A549 (cell line): Measurements from ENCODE around the gene CTSC. TPM values are rescaled to one million over a fixed set of nuclear protein-coding genes. Genes with fewer than 3 reads are reported as not detected.
A peak's percentile ranks its signal among the peaks of the same experiment; 100 is the strongest.

Experiments used
- ATAC-seq, 2 experiments: fragments of 200-7000 bp in 1 of 2; fragments of >200 bp in 1 of 2; cut with Nextera tagmentation in 1 of 2; cut with Tn5 transposase in 1 of 2; 3 replicates each; pipeline versions ENCODE4 v1.8.0 to v1.9.1; 2018 to 2020; ENCODE audit warnings: mild to moderate bottlenecking in 1 of 2, moderate library complexity in 1 of 2
- CTCF ChIA-PET: fragments of 300-600 bp; sonication (Branson Sonifier 250); formaldehyde crosslinking; extraction: SDS; loops from one replicate; lab custom pipeline; 2021; ENCODE audit warnings: antibody characterized with exemption, inconsistent platforms; lab: Yijun Ruan, JAX
- POLR2A ChIA-PET: fragments of 350-600 bp; formaldehyde crosslinking; extraction: SDS; loops from one replicate; lab custom pipeline; 2021; ENCODE audit warnings: antibody characterized with exemption, inconsistent platforms; lab: Yijun Ruan, JAX
- DNase-seq, 2 experiments: peaks; one replicate each; pipeline versions ENCODE4 v3.0.0 to v3.0.0-alpha.2; 2011 to 2016; ENCODE audit warnings: low read depth in 1 of 2, low spot score in 1 of 2
- FAIRE-seq: peaks from 2 replicates; lab custom pipeline; 2011; peaks lifted over from hg19 to GRCh38; lab: Jason Lieb, UNC
- H3K27ac ChIP-seq, 2 experiments: fragments of >200 bp; sonication (Bioruptor Twin); formaldehyde crosslinking; 3 replicates each; pipeline ENCODE4 v1.5.1; 2016 to 2017
- H3K4me1 ChIP-seq: fragments of >200 bp; sonication (Bioruptor Twin); formaldehyde crosslinking; 3 replicates; pipeline ENCODE4 v1.6.1; 2016
- H3K4me2 ChIP-seq: fragments of >200 bp; sonication (Bioruptor Twin); formaldehyde crosslinking; 3 replicates; pipeline ENCODE4 v1.6.1; 2016
- H3K4me3 ChIP-seq: fragments of >200 bp; sonication (Bioruptor Twin); formaldehyde crosslinking; 3 replicates; pipeline ENCODE4 v1.5.1; 2016
- H3K9me3 ChIP-seq: fragments of >200 bp; sonication (Bioruptor Twin); formaldehyde crosslinking; 3 replicates; pipeline ENCODE4 v1.6.1; 2016
- BCL3 ChIP-seq: fragments of >200 bp; sonication (Bioruptor Twin); formaldehyde crosslinking; IDR thresholded peaks from 3 replicates; pipeline ENCODE4 v1.6.1; 2016
- CBX2 ChIP-seq: fragments of 200-600 bp; sonication (generic); IDR thresholded peaks from 2 replicates; pipeline ENCODE4 v1.6.1; 2016; ENCODE audit warnings: low read depth, mild to moderate bottlenecking, borderline replicate concordance
- CEBPB ChIP-seq, 2 experiments: fragments of >200 bp in 1 of 2; sonication (Bioruptor Twin) in 1 of 2; formaldehyde crosslinking in 1 of 2; IDR thresholded peaks; 2 replicates each; pipeline ENCODE4 v1.6.1; 2012 to 2016
- EHMT2 ChIP-seq: fragments of 200-600 bp; sonication (generic); IDR thresholded peaks from 2 replicates; pipeline ENCODE4 v1.6.1; 2016; ENCODE audit warnings: antibody characterized with exemption, low read depth, mild to moderate bottlenecking, moderate library complexity
- FOSB ChIP-seq: fragments of 250-450 bp; sonication (Bioruptor Pico); IDR thresholded peaks from 2 replicates; pipeline ENCODE4 v1.5.0; 2020; ENCODE audit warnings: mild to moderate bottlenecking, moderate library complexity
- FOSL2 ChIP-seq, 2 experiments: fragments of 450-650 bp in 1 of 2; fragments of >200 bp in 1 of 2; sonication (Bioruptor Twin) in 1 of 2; formaldehyde crosslinking; IDR thresholded peaks; 2 replicates each; pipeline versions ENCODE4 v1.5.0 to v1.6.1; 2016 to 2020; ENCODE audit warnings: mild to moderate bottlenecking in 1 of 2, moderate library complexity in 1 of 2
- FOXS1 ChIP-seq: fragments of 250-450 bp; sonication (Bioruptor Pico); IDR thresholded peaks from 2 replicates; pipeline ENCODE4 v1.5.0; 2020; ENCODE audit warnings: mild to moderate bottlenecking, moderate library complexity
- GATA3 ChIP-seq: IDR thresholded peaks from 2 replicates; pipeline ENCODE4 v1.6.1; 2012; ENCODE audit warnings: borderline replicate concordance
- HEYL ChIP-seq: fragments of 250-450 bp; sonication (Bioruptor Pico); IDR thresholded peaks from 2 replicates; pipeline ENCODE4 v1.8.0; 2021; ENCODE audit warnings: mild to moderate bottlenecking, moderate library complexity
- JUNB ChIP-seq: fragments of >200 bp; sonication (Bioruptor Twin); formaldehyde crosslinking; IDR thresholded peaks from 2 replicates; pipeline ENCODE4 v1.6.1; 2016
- KDM1A ChIP-seq: fragments of 200-600 bp; sonication (generic); IDR thresholded peaks from 2 replicates; pipeline ENCODE4 v1.6.1; 2016; ENCODE audit warnings: low read depth, mild to moderate bottlenecking
- MAFK ChIP-seq: fragments of 450-650 bp; IDR thresholded peaks from 2 replicates; pipeline ENCODE4 v1.6.1; 2014; ENCODE audit not compliant: partially characterized antibody
- MAZ ChIP-seq: fragments of 150-350 bp; IDR thresholded peaks from 2 replicates; pipeline ENCODE4 v1.6.1; 2014; ENCODE audit warnings: antibody characterized with exemption, low read depth, low read length, borderline replicate concordance
- MYC ChIP-seq: IDR thresholded peaks from 2 replicates; pipeline ENCODE4 v1.6.1; 2012; ENCODE audit warnings: mild to moderate bottlenecking, inconsistent platforms, low read length, improper control_type of control experiment, borderline replicate concordance
- PHF8 ChIP-seq: fragments of 200-600 bp; sonication (generic); IDR thresholded peaks from 2 replicates; pipeline ENCODE4 v1.6.1; 2016; ENCODE audit warnings: low read depth, mild to moderate bottlenecking, antibody characterized with exemption, moderate library complexity, borderline replicate concordance
- POLR2AphosphoS2 ChIP-seq: conservative IDR thresholded peaks from 2 replicates; pipeline ENCODE4 v1.6.1; 2012; ENCODE audit warnings: low read length, improper control_type of control experiment, inconsistent platforms
- RAD21 ChIP-seq, 2 experiments: fragments of >200 bp in 1 of 2; sonication (Bioruptor Twin) in 1 of 2; formaldehyde crosslinking in 1 of 2; IDR thresholded peaks in 1 of 2; conservative IDR thresholded peaks in 1 of 2; 2 replicates in 1 of 2; 3 replicates in 1 of 2; pipeline ENCODE4 v1.6.1; 2012 to 2018; ENCODE audit warnings: inconsistent platforms in 1 of 2
- REST ChIP-seq: fragments of 200-600 bp; sonication (generic); IDR thresholded peaks from 2 replicates; pipeline ENCODE4 v1.6.1; 2016; ENCODE audit warnings: antibody characterized with exemption, mild to moderate bottlenecking, moderate library complexity
- SREBF2 ChIP-seq: fragments of 450-650 bp; IDR thresholded peaks from 2 replicates; pipeline ENCODE4 v1.6.1; 2014; ENCODE audit warnings: mild to moderate bottlenecking, moderate library complexity
- TP53 ChIP-seq: fragments of 250-450 bp; sonication (Bioruptor Pico); IDR thresholded peaks from 2 replicates; pipeline ENCODE4 v1.5.0; 2021; ENCODE audit warnings: mild to moderate bottlenecking, moderate library complexity
- ZSCAN20 ChIP-seq: fragments of 250-450 bp; sonication (Bioruptor Pico); IDR thresholded peaks from 2 replicates; pipeline ENCODE4 v1.8.0; 2022; ENCODE audit warnings: mild to moderate bottlenecking, moderate library complexity
- WGBS: methylation state at CpG from one replicate; pipeline ENCODE4 v1.1.6; 2017; ENCODE audit errors: missing lambda C conversion rate; 5-methylcytosine and 5-hydroxymethylcytosine counted together
- polyA plus RNA-seq, 4 experiments: library from polyadenylated mRNA; depleted of rRNA in 3 of 4; stranded (reverse); fragments of >200 nt; fragmentation: RNase III in 1 of 4; extraction: RNeasy Plus Mini Kit Qiagen cat#74134 plus additional on column Dnase treatment in 1 of 4; gene quantifications; 2 replicates in 3 of 4; 3 replicates in 1 of 4; pipeline ENCODE4 v1.2.3, GENCODE V29; 2011 to 2017
- TF ChIP-seq, protein P1 (sequence below): IDR thresholded peaks from 2 replicates; pipeline ENCODE4 v1.6.1; 2012; ENCODE audit warnings: low read depth, borderline replicate concordance
- TF ChIP-seq, protein P2 (sequence below): IDR thresholded peaks from 2 replicates; pipeline ENCODE4 v1.6.1; 2012
- TF ChIP-seq, protein P3 (sequence below): fragments of 250-450 bp; sonication (Bioruptor Pico); IDR thresholded peaks from 2 replicates; pipeline ENCODE4 v1.5.0; 2020; ENCODE audit warnings: low read depth, mild to moderate bottlenecking, moderate library complexity
- TF ChIP-seq, protein P4 (sequence below): fragments of 450-650 bp; IDR thresholded peaks from 2 replicates; pipeline ENCODE4 v1.6.1; 2014; ENCODE audit warnings: antibody characterized with exemption

CTSC gene
- polyA plus RNA-seq, 2 of the 4 experiments (the other 2 are of a cell fraction): 50.0 to 118 TPM

DNA sequence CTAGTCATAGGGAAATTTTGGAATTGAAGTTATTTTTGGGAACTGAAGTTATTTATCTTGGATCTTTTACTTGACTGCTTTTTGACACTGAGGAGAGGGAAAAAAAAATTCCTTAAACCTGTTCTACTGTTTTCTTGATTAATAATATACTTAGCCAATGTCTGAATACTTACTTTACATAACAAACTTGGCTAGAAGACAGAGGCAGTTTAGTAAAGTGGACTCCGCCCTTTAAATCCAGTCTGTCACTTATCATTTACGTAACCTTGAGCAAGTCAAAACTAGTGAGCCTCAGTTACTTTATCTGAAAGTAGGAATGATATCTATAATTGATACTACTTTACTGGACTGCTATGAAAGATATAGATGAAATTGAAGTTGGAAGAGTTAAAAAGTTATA, 19.5 kb downstream of the CTSC start:
- ATAC-seq (no peak), FAIRE-seq (peak; percentile 7), DNase-seq (no peak)
- Histone ChIP-seq H3K9me3 (no peaks in the 10 kb centered on the region), H3K4me2 (no peak overlapping the region), H3K4me1 (0 out of 3 replicates have a peak, but pooled peaks cover 7% of the 10 kb centered on the region), H3K27ac (no peak overlapping the region), H3K4me3 (no peak overlapping the region)
- CTCF ChIA-PET: no interaction called here
- POLR2A ChIA-PET: no interaction called here
- WGBS: 96% methylated on average over 2 of the region's 2 CpGs
- TF ChIP-seq, protein P1, sequence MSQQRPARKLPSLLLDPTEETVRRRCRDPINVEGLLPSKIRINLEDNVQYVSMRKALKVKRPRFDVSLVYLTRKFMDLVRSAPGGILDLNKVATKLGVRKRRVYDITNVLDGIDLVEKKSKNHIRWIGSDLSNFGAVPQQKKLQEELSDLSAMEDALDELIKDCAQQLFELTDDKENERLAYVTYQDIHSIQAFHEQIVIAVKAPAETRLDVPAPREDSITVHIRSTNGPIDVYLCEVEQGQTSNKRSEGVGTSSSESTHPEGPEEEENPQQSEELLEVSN: no peak
- TF ChIP-seq JUNB: no peak
- no peak for TF ChIP-seq CEBPB (IDR thresholded peaks at IDR 0.05)
- no peak for TF ChIP-seq EHMT2
- TF ChIP-seq, protein P2, sequence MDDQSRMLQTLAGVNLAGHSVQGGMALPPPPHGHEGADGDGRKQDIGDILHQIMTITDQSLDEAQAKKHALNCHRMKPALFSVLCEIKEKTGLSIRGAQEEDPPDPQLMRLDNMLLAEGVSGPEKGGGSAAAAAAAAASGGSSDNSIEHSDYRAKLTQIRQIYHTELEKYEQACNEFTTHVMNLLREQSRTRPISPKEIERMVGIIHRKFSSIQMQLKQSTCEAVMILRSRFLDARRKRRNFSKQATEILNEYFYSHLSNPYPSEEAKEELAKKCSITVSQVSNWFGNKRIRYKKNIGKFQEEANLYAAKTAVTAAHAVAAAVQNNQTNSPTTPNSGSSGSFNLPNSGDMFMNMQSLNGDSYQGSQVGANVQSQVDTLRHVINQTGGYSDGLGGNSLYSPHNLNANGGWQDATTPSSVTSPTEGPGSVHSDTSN: no peak
- TF ChIP-seq FOSL2 (IDR thresholded peaks at IDR 0.05): no peak
- TF ChIP-seq FOSL2 (CRISPR knock-in tag; IDR thresholded peaks at IDR 0.05): no peak
- TF ChIP-seq, protein P3, sequence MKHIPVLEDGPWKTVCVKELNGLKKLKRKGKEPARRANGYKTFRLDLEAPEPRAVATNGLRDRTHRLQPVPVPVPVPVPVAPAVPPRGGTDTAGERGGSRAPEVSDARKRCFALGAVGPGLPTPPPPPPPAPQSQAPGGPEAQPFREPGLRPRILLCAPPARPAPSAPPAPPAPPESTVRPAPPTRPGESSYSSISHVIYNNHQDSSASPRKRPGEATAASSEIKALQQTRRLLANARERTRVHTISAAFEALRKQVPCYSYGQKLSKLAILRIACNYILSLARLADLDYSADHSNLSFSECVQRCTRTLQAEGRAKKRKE (CRISPR knock-in tag): no peak
- TF ChIP-seq TP53 (CRISPR knock-in tag): no peak
- TF ChIP-seq SREBF2: no peak

DNA sequence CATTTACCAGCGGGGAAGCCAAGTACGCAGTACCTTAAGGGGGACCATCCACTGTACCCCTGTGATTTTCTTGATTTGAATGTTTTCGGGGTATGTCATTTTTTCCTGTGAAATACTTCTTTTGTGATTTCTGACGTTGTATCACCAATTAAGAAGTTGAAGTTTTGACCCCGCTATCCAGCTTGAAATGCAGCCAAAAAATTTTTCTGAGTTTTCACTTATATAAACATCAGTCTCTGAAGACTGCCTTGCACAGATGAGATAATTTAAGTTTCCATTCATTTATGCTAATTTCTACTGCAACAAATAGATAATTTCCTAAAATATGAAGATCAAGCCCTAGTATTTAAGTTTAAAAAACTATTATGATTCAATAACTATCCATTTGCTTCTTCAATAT, 20.0 kb downstream of the CTSC start:
- ATAC-seq: no peak
- CTCF ChIA-PET: no interaction called here
- POLR2A ChIA-PET: no interaction called here
- Histone ChIP-seq H3K4me2 (no peak overlapping the region), H3K9me3 (no peaks in the 10 kb centered on the region), H3K4me3 (no peak overlapping the region), H3K4me1 (0 out of 3 replicates have a peak, but pooled peaks cover 7% of the 10 kb centered on the region), H3K27ac (no peak overlapping the region)
- no peak for DNase-seq
- no peak for FAIRE-seq
- WGBS: 91% methylated on average over 5 of the region's 5 CpGs
- TF ChIP-seq ZSCAN20 (no peak), MYC (no peak), RAD21 (conservative IDR thresholded peaks at IDR 0.05 in 1 of 2, IDR thresholded peaks at IDR 0.05 in 1 of 2) (no peak), BCL3 (no peak), FOXS1 (CRISPR knock-in tag) (no peak), GATA3 (no peak), PHF8 (no peak), MAZ (no peak), FOSB (no peak), REST (no peak), HEYL (no peak), KDM1A (no peak), CBX2 (no peak), CEBPB (IDR thresholded peaks at IDR 0.05) (no peak), POLR2AphosphoS2 (no peak), MAFK (no peak)
- TF ChIP-seq, protein P4, sequence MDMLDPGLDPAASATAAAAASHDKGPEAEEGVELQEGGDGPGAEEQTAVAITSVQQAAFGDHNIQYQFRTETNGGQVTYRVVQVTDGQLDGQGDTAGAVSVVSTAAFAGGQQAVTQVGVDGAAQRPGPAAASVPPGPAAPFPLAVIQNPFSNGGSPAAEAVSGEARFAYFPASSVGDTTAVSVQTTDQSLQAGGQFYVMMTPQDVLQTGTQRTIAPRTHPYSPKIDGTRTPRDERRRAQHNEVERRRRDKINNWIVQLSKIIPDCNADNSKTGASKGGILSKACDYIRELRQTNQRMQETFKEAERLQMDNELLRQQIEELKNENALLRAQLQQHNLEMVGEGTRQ: no peak
- TF ChIP-seq, protein P3 (CRISPR knock-in tag): no peak
